Left renal cortex interstitium (tissue), 4 donors: ENCODE results near the gene ZFHX2. TPM values are rescaled to one million over a fixed set of nuclear protein-coding genes. Genes with fewer than 3 reads are reported as not detected.
A peak's percentile ranks its signal among the peaks of the same experiment; 100 is the strongest.

Experiments
- DNase-seq, 4 donors: peaks; one replicate each; pipeline ENCODE4 v3.0.0-alpha.2; 2013; ENCODE audit warnings: low read depth in 4 of 4, low spot score in 2 of 4, missing footprints in 1 of 4
- polyA plus RNA-seq, 4 donors: library from polyadenylated mRNA; unstranded; fragments of 120-200 nt; gene quantifications; one replicate each; pipeline ENCODE4 v1.2.1, GENCODE V29; 2013; ENCODE audit not compliant: insufficient read length in 4 of 4

ZFHX2 gene
- polyA plus RNA-seq, 4 donors, result 5.3 to 12.2 (median 8.3) TPM

DNA sequence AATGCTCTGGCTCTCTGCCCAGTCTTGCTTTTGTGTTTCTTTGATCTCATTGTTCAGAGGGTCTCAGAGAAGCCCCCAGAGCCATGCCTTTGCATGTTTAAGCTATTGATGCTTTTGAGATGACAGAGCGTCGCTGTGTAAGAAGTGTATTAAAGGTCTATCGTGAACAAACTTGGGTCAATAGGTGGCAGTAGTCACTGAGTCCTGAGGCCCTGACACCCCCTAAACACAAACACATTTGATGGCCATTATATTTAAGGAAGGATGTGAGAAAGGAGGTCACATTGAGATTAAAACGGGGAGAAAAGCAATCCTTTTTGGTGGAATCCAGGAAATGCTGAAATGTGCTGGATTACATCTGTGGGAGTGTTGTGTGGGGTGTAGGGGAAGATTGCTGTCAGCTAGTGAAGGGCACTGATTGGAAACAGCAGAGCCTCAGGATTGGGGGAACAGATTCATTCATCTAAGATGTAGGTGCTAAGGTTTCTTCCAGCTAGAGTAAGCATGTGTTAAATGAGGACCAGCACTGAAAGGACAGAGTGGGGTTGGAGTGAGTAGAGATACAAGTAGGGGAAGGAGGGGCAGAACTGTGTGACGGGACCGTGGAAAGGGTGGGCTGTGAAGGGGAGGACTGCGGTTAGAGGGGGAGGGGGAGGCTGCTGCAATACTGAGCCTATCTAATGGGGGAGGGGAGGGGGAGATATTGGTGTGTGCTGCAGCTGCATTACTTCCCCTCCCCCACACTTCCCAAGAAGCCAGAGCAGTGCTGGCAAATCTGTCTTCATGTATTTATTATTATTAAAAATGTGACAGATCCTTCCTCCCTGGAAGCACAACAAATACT lies 69.4 kb downstream of the ZFHX2 start:
- no peak for DNase-seq

DNA sequence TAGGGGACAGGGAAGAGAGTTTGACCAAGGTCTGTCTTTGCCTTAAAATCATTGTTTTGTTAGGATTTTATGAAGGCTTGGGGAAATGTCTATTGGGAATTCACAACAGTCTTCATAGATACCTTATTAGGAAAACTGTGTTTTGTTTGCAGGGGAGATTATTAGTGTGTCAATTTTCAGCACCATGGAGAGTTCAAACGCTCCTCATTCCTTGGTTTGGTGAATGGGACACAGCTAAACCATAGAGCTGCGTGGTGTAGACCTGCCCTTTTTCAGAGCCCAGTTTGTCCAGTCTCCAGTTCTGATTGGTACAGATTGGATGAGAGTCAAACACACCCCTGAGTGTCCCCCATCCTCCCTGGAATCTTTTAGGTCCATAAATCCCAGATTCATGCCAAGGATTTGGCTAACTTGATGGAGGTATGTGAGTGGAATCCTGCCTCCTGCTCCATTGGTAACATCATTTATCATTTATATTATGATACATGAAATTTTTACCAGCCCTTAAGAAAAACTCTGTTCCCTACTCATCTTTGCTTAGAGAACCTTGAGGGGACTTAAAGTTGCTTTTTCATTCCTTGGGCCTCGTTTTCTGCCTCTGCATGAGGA lies 70.1 kb downstream of the ZFHX2 start:
- DNase-seq, result peak in 1 of 4 donors; percentile 21

DNA sequence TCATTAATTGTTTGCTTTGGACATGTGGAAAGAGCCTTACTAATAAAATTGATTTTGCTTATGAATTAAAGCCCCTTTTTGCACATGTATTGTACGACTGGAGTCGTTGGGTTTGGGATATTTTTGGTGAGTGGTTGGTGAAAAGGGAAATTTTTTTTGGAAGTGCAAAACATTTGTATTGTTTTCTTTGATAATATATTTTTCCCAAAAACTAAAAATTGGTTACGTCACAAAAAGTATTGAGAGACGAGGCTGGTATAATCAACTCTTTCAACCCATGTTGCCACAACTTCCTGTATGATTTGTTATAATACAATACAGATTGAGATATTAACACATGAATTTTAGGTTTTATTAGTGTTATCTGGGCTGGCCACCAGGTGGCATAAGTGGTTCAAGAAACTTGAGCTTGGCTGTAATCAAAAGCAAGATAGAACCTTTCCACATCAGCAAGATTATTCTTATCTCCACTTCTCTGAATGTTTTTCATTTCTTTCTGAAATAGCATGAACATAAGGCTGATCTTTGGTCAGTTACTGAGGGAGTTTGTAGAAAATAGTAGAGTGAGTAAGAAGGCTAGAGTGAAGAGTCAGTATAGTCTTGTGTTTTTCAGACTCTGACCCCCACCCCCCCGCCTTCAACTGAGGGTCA lies 73.3 kb downstream of the ZFHX2 start:
- peak in 2 of 4 donors; percentile 23 to 34 for DNase-seq

DNA sequence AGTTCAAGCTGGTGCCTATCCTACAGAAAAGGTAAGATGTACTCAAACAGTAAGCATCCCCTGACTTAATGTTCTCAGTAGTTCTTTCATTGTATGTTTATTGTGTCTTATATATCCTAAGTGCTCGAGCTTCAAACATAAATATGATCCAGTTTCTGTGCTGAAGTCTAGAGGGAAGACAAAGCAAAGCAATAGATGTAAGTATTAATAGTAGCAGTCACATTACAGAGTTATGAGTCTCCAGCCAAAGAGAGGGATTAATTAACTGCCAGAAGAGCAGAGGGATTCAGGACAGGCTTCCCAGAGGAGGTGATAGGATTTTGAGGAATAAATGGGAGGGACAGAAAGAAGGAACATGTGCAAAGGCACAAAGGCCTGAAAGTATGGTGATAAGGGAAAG lies 80.6 kb downstream of the ZFHX2 start:
- no peak for DNase-seq

Other genes with a start within 250 kb of the ZFHX2 start
- gene PPP1R3E, start 248.9 kb downstream of the ZFHX2 start, polyA plus RNA-seq, result 10 to 100 TPM; 15.6 to 42.2 (median 27.9) TPM
- gene BCL2L2, start 244.9 kb downstream of the ZFHX2 start, polyA plus RNA-seq, result 10 to 100 TPM; 35.8 to 49.4 (median 42.8) TPM
- gene PABPN1, start 230.3 kb downstream of the ZFHX2 start, polyA plus RNA-seq, result 100 to 1,000 TPM; 213 to 335 (median 293) TPM
- 10 to 100 TPM; 50.8 to 79.6 (median 69.3) TPM for gene SLC22A17, start 198.9 kb downstream of the ZFHX2 start, polyA plus RNA-seq
- 10 to 100 TPM; 30.5 to 56.8 (median 48.6) TPM for gene EFS, start 186.6 kb downstream of the ZFHX2 start, polyA plus RNA-seq
- gene IL25, start 179.0 kb downstream of the ZFHX2 start, polyA plus RNA-seq, result not detected
- 1 to 10 TPM; 1.5 to 3.2 (median 2.7) TPM for gene CMTM5, start 174.7 kb downstream of the ZFHX2 start, polyA plus RNA-seq
- under 1 TPM; 0.21 to 0.35 (median 0.24) TPM for gene MYH6, start 143.5 kb downstream of the ZFHX2 start, polyA plus RNA-seq
- under 1 TPM; 0.21 to 0.43 (median 0.33) TPM for gene MYH7, start 116.1 kb downstream of the ZFHX2 start, polyA plus RNA-seq
- gene NGDN, start 82.1 kb downstream of the ZFHX2 start, polyA plus RNA-seq, result 10 to 100 TPM; 61.7 to 74.2 (median 64.5) TPM
- 10 to 100 TPM; 17.4 to 21.4 (median 19.0) TPM for gene THTPA, start 4.5 kb upstream of the ZFHX2 start, polyA plus RNA-seq
- gene AP1G2, start 16.0 kb upstream of the ZFHX2 start, polyA plus RNA-seq, result 100 to 1,000 TPM in 2 of 4 donors, 10 to 100 TPM in 2; 56.1 to 130 (median 87.6) TPM
- gene JPH4, start 27.0 kb upstream of the ZFHX2 start, polyA plus RNA-seq, result 10 to 100 TPM; 10.5 to 14.7 (median 10.9) TPM
- 10 to 100 TPM; 29.0 to 66.8 (median 52.0) TPM for gene DHRS2, start 84.6 kb upstream of the ZFHX2 start, polyA plus RNA-seq